GM12872 (cell line): ENCODE results near the gene ZNF560.

Source experiments
- TF ChIP-seq, protein P1 (sequence below): IDR thresholded peaks from 3 replicates; pipeline ENCODE4 v1.5.1; 2011; ENCODE audit warnings: low read depth, mild to moderate bottlenecking, low read length, moderate library complexity; ENCODE audit not compliant: insufficient read depth

Gene ZNF560

DNA sequence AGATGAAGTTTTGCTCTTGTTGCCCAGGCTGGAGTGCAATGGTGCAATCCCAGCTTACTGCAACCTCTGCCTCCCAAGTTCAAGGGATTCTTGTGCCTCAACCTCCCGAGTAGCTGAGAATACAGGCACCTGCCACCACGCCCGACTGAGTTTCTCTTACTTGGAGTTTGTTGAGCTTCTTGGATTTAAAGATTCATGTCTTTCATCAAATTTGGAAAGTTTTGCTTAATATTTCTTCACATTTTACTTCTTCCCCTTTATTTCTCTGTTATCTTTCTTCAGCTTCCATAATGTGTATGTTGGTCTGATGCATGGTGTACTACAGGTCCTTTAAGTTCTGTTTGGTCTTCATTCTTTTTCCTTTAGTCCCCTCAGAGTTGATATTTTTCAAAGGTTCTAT, 8.9 kb upstream of the ZNF560 start:
- TF ChIP-seq, protein P1, sequence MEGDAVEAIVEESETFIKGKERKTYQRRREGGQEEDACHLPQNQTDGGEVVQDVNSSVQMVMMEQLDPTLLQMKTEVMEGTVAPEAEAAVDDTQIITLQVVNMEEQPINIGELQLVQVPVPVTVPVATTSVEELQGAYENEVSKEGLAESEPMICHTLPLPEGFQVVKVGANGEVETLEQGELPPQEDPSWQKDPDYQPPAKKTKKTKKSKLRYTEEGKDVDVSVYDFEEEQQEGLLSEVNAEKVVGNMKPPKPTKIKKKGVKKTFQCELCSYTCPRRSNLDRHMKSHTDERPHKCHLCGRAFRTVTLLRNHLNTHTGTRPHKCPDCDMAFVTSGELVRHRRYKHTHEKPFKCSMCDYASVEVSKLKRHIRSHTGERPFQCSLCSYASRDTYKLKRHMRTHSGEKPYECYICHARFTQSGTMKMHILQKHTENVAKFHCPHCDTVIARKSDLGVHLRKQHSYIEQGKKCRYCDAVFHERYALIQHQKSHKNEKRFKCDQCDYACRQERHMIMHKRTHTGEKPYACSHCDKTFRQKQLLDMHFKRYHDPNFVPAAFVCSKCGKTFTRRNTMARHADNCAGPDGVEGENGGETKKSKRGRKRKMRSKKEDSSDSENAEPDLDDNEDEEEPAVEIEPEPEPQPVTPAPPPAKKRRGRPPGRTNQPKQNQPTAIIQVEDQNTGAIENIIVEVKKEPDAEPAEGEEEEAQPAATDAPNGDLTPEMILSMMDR = no peak

DNA sequence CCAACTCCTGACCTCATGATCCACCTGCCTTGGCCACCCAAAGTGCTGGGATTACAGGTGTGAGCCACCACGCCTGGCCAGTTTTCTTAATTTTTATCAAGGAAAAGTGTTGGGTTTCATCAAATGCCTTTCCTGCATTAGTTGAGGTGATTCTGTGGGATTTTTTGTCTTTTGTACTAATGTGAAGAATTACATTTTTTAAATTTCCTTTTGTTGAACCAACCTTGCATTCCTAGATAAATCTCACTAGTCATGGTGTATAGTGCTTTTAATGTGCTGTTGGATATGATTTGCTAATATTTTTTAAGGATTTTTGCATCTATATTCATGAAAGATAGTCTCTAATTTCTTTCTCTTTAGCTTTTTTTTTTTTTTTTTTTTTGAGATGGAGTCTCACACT, 2.4 kb upstream of the ZNF560 start:
- TF ChIP-seq, protein P1 = no peak

DNA sequence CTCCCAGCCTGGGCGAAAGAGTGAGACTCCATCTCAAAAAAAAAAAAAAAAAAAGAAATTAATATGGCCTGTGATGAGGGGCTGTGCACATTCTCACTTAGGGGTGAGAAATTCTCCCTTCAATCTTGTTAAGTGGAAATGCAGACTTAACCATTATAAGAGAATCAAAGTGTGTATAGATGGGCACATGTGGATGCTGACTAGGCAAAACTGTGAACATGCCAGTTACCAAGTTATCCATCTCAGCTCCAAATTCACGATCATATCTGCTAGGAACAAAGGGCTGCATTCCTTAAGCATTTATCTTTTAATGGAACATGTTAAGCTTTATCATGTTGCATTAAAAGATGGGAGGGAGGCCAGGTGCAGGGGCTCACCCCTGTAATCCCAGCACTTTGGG, 4.3 kb downstream of the ZNF560 start:
- TF ChIP-seq, protein P1 = no peak

DNA sequence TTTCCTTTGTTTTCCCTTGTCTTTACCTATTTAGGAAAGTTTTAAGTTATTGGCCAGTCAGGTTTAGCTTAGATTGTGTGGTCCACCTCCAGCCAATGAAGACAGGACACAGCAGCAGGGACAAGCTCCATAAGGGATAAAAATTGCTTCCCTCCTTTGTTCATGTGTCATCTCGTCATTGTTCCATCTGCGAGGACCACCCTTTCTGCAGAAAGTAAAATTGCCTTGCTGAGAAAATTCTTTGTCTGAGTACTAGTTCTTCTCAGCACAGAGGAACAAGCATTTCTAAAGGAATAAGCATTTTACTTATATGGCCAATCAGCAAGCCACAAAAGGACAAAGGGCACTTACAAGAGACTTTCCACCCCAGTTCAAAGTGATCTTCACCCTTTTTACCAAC, 11.4 kb downstream of the ZNF560 start:
- TF ChIP-seq, protein P1 = no peak

DNA sequence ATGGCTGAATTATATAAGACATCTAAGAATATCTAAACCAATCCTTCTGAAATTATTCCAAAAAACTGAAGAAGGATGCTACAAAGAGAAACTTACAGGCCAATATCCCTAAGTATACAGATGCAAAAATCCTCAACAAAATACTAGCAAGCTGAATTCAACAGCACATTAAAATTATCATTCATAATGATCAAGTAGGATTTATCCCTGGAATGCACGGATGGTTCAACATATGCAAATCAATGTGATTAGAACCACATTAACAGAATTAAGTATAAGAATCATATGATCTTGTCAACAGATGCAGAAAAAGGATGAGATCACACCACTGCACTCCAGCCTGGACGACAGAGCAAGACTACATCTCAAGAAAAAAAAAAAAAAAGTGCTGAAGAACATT, 13.3 kb downstream of the ZNF560 start:
- TF ChIP-seq, protein P1 = no peak

DNA sequence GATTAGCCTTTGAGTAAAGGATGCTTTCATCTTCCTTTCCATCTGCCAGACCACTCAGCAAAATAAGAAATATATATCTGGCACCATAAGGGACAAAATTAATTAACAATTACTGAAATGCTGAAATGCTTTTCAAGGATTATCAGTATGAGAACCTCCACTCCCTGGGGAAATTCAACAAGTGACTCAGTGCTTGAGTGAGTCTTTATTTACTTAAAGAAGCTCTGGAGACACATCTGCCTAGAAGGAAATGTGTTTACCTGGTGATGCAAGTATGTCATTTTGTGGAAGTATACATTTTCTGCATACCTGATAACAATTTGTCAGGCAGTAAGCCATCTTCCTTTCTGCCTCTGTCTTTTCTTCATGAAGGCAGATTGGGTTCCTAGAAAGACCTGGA, 23.4 kb downstream of the ZNF560 start:
- TF ChIP-seq, protein P1 = no peak

DNA sequence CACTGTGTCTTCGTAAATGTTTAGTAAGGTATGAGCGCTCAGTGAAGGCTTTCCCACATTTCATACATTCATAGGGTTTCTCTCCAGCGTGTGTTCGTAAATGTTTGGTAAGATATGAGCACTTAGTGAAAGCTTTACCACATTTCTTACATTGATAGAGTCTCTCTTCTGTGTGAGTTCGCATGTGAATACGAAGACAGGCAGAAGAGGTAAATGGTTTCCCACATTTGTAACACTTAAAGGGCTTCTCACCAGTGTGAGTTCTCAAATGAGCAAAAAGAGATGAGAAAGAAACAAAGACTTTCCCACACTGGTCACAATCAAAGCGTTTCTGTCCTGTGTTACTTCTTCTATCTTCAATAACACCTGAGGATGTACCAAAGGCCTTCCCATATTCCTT, 31.3 kb downstream of the ZNF560 start:
- TF ChIP-seq, protein P1 = no peak

DNA sequence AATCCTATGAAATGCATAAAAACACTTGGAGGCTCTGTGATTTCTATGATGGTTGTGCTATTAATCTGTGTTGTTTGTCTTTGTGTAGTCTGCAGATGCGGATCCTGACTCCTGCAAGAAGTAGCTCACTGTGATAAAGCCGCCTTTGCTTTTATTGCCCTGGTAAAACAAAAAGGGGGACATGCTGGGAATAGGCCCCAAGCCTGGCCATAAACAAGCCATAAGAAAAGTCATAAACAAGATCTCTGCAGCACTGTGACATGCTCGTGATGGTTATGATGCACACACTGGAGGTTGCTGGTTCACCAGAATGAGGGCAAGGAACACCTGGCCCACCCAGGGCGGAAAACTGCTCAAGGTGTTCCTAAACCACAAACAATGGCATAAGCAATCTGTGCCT, 36.5 kb downstream of the ZNF560 start:
- TF ChIP-seq, protein P1 = no peak
